SKM-1 (cell line): ENCODE measurements around the gene MED13L.
"Not testable (repeated sequence)": the region's sequence is repeated elsewhere in the genome, so short reads cannot be mapped to it uniquely, and the experiment has no call there.

ENCODE experiments used
- DNase-seq: peaks from one replicate; lab custom pipeline; 2025; ENCODE audit not compliant: unreplicated experiment; lab: John Stamatoyannopoulos, UW

The MED13L gene

DNA sequence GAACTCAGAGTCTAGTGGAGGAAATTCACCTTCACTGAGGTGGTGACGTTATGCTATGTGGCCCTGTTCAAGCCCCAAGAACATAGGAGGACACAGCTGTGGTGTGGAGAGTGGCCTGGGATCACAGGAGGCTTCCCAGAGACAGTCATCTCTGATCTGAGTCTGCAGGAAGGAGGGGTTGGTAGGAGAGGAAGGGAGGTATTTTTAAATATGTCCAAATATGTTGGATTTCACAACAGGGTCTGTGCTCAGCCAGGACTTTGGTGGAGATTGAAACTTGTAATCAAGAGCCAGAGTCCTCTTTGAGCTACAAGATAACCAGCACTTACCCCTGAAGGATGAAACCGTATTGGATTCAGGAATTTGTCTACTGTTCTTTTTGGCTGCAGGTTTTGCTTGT, 26.4 kb upstream of the MED13L start:
- DNase-seq = peak; percentile 7

- DNase-seq = no peak
Measured at GRCh38 chr12:116303066-116303465, 25.6 kb upstream of the MED13L start.

DNA sequence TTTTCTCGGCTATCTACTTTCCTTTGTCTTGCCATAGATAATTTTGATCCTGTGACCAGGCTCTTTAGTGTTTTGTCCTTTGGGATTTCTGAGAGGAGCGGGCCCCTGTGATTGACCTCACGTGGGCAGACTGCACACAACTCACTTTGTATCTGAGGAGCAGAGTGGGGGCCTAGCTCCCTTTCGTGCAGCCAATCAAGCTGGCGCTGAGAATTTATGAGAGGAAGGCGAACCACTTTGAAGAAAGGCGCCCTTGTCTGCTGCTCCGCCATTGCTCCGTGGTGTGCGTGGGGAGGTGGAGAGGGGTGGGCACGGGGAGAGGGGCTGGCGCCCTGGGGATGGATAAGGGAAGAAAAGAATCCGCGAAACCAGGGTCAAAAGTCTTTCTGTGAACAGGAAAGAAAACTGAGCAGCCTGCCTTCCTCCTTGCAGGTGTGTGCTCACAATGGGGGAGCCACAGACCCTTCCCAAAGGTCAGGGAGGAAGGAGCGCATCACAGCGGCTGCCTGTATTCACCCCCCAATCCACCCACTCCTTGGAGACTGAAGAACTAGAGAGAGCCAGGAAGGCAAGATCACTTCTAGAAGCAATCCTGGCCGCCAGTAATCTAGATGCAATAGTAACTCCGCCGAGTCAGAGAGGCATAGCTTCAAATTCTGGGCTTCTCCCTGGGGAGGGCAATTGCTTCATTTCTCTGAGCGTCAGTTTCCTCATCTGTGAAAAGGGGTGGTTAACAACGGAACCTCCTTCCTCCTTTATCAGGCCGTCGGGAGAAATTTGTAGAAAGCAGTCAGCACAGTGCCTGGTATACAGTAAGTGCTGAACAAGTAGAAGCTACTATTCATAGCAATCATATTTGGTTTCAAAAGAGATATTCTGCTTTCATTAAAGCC, 24.9 kb upstream of the MED13L start:
- peak; percentile 12 for DNase-seq

GRCh38 chr12:116301621-116302020, 24.1 kb upstream of the MED13L start:
- DNase-seq = no peak

DNA sequence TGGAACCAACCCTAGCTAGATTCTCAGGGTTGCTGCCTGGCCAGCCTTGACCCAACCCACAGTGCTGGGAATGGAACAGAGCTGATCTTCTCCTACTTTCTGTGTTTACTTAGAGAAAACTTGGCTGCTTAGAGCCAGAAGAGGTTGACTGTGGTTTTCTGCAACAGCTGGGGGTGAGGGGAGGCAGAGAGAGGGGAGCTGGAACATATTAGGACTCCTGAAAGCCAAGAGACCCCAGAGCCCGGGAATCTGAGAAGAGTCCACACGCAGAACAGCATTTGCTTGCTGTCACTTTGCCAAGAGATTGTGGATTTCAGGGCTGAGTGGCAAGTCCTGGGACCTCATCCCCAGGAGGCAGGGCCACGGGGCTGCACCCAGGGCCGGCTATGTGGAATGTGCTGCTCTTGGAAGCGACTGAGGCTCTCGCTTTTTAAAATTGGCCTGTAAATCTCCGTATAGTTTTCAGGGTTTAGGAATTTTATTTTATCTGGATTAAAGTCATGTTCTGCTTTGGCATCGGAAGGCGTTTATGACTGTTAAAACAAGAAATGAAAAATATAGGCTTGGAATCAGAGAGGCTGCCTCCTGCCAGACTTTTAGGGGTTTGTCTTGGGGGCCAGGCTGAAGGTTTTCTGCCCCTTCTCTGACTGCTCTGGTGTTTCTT, 22.3 kb upstream of the MED13L start:
- no peak for DNase-seq

- DNase-seq = peak; percentile 19
Measured at GRCh38 chr12:116299064-116299463, 21.6 kb upstream of the MED13L start.

DNA sequence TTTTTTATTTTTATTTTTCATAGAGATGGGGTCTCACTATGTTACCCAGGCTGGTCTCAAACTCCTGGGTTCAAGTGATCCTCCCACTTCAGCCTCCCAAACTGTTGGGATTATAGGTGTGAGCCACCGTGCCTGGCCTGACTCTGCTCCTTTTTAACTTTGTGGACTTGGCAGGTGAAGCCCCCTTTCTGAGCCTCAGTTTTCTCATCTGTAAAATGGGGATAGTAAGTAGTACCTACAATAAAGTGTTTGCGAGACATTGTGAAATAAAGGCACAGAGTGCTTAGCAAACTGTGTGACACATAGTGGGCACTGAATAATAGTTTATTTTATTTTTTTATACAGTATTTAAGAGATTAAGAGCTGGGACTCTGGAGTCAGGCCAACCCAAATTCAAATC, 21.1 kb upstream of the MED13L start:
- no peak for DNase-seq

DNA sequence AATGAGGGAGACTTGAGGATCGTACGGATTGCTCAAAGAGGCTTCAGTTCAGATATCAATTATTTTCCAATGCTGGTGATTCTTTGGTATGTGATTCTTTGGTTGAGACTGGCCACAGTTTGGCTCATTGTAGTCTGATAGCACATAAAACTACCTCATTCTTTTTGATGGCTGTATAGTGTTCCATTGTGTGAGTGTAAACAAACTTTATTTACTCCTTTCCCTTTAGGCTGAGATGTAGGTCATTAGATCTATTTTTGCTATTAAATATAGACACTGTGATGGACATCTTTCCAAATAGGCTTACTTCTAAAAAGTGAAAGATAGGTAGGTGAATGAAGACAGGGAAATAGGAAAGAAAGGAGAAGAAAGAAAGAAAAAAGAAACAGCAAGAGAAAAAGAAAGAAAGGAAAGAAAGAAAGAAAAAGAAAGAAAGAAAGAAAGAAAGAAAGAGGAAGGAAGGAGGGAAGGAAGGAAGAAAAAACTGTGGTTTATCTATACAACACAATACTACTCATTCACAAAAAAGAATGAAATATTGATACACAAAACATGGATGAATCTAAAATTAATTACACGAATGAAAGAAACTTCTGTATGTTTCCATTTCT, 19.8 kb upstream of the MED13L start:
- DNase-seq = no peak

DNA sequence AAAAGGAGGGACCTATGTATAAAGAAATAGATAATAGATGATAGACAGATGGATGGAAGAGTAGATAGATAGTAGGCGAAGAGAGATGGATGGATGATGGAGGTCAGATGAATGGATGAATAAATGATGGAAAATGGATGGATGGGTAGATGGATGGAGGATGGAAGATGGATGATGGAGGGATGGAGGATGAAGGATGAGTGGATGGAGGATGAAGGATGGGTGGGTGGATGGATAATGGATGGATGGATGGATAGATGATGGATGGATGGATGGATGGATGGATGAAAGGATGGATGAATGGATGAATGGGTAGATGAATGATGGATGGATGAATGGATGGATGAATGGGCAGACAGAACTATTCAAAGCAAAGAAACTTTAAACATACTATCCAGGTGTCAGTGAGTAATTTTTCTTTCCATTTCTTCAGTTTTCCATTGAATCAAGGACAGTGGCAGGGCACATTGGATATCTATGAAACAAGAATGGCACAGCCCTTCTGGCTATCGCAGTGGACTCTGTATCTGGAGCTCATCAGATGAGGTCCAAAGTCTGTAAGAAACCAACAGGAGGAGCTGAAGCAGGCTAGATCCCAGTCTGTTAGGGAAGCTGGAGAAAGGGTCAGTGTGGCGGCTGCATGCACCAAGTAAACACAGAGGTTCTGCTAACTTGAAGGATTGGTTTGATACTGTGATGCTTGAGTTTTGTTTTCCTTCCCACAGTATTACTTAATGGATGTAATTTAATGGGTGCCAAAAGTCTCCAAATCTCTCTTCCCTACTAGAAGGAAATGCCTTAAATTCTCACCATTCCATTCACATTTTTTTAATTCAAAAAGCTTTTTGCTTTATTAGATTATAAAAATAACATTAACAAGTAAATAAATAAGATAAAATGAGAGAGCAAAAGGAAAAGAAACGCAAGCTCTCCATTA, 18.1 kb upstream of the MED13L start:
- no peak for DNase-seq

DNA sequence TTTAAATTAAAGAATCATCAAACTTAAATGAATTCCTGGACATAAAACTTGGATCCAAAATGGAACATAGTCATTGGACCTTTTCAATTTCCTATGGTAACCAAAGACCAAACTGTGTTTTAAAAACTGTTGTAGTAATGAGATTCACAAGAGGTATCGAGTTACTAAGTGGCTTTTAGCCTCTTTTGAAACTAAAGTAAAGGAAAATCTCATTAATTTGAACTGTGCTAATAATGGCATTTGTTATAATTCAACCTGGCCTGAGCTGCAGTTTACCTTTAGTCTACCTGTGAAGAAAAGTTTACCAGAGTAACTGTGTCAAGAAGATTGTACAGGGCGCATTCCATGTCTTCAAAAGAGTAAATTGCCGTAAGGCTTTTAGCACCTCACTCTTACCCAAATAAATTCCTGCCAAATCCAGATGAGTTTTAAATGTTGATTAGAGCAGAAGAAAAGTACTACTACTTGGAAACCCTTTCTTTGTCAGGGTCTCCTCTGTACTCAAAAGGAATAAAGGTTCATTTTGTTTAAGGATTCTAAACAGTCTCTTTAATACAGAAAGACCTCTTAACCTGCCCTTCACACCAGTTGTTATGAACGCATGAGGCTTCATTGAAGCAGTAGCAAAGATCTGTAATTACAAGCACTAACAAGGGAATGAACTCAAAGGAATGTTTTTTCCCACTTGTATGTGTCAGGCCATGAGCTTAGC, 17.1 kb upstream of the MED13L start:
- DNase-seq = no peak

DNA sequence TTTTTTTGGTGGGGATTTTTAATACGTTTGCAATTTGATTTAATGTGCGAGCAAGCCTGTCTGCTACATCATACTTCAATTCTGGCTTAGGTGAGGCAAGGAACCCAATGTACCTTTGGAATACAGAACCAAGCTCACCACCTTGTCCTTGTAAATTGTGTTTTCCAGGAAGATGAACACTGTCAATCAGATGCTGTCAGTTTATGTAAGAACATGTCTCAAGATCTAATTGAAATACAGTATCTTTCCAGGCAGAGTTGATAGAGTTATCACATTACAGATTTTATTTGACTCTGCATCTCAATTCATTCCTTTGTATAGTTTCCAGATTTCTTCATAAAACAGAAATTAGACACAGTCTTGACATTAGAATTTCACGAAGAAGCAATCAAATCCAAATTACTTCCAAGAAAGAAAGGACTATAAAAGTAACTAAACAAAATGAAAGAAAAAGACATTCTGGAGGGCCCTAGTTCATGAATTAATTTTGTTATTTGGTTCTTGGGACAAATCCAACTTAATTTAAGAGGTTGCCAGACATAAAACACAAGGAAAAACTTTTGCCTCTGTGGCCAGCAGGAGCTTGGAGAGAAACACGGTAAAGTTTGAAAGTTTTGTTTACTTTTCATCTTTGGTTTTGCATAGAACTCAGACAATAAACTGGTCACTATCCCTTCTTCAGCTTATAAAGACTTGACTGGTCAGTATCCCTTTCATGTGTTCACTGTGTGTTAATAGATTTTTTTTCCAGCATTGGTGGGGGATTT, 16.4 kb upstream of the MED13L start:
- DNase-seq = no peak

GRCh38 chr12:116291218-116291617, 13.7 kb upstream of the MED13L start:
- no peak for DNase-seq

- DNase-seq = no peak
Measured at GRCh38 chr12:116288735-116289134, 11.2 kb upstream of the MED13L start.

GRCh38 chr12:116287842-116288301, 10.4 kb upstream of the MED13L start:
- no peak for DNase-seq

DNA sequence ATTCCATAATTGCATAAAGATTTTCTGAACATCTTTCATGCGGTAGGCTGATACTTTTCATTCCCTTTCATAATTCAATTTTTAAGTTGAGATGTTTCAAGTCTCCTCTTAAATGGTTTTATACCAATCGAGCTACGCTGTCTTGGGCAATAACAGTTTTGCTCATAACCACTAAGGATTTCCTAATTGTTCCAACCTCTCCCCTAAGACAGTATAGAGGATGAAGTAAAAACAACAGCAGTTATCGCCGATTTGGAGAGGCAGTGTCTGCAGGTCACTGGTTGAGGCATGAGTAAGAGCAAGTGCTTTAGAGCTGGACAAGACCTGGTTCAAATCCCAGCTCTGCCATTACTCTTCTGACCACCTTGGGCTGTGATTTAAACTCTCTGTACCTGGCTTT, 6.9 kb upstream of the MED13L start:
- peak; percentile 67 for DNase-seq

GRCh38 chr12:116283881-116284280, 6.4 kb upstream of the MED13L start:
- not testable (repeated sequence) for DNase-seq

DNA sequence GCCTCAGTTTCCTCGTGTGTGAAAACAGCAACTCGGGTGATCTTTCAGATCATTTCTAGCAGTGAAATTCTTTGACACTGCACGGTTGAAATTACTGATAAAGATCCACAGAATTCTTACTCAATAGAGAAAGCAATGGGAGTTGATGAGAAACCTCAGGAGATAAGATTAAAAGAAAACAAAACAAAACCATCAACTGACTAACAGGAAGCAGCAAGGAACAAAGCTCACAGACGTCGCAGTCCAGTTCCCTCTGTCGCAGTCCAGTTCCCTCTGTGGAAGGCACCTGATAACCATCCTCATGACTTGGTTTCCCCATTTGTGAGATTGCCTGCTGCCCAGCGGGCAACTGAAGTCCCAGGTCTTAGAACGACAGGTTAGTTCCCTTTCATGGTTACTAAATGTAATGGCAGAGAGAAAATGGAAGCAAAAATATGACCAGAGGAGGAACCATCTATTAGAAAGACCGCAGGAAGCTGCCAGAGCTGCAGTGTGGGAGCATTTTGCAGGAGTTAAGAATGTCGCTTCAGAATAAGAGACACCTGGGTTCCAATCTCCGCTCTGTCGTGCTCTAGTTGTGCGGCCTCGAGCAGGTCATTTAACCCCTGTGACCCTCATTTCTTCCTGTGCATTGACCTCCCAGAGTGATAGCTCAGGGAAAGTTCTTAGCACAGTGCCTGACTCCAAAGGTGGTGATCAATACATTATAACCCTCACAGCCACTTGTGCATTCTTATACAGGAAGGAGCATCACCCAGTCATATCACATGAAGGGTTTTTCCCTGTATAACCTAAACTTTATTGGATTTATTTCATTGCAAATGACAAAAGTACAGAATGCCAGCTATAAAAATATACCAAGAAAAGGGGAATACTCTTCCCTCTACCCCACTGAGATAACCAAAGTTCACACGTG, 5.1 kb upstream of the MED13L start:
- DNase-seq = no peak

- peak; percentile 8 for DNase-seq
Measured at GRCh38 chr12:116280595-116281290, 3.2 kb upstream of the MED13L start.
